Epithelial cell of proximal tubule (primary cell): ENCODE measurements around the gene FRAS1. TPM values are rescaled to one million over a fixed set of nuclear protein-coding genes. Genes with fewer than 3 reads are reported as not detected.

Experiments used
- DNase-seq: peaks from one replicate; pipeline ENCODE4 v3.0.0-alpha.2; 2011; ENCODE audit warnings: low read depth
- H3K4me3 ChIP-seq: 2 replicates; pipeline ENCODE4 v1.5.1; 2011; ENCODE audit warnings: low read depth, mild to moderate bottlenecking, low read length
- total RNA-seq: library from RNA; depleted of rRNA; stranded (reverse); fragments of >200 nt; gene quantifications from 2 replicates; pipeline ENCODE4 v1.2.3, GENCODE V29; 2015
- TF ChIP-seq, protein P1 (sequence below): conservative IDR thresholded peaks from 2 replicates; pipeline ENCODE4 v1.5.1; 2012; ENCODE audit warnings: low read depth, mild to moderate bottlenecking, low read length

Gene FRAS1
- total RNA-seq, 1 donor from 2014 or later, result 9.1 TPM

DNA sequence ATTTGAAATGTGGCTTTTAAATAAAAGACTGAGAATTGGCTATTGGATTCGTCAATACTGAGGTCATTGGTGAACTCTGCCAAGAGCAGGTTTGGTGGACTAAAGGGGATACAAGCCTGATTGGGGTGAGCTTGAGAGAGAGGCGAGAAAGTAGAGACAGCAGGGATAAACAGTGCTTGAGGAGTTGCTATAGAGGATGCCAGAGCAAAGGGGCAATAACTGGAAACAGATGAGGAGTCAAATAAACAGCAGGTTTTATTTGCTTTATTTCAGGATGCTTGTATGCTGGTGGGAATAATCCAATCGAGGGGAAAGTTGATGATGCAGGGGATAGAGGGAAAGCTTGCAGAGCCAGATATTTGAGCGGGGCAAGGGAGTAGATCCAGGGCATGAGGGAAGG is 470.4 kb downstream of the FRAS1 start:
- no peak overlapping the region for H3K4me3 ChIP-seq
- DNase-seq, result no peak
- TF ChIP-seq, protein P1, sequence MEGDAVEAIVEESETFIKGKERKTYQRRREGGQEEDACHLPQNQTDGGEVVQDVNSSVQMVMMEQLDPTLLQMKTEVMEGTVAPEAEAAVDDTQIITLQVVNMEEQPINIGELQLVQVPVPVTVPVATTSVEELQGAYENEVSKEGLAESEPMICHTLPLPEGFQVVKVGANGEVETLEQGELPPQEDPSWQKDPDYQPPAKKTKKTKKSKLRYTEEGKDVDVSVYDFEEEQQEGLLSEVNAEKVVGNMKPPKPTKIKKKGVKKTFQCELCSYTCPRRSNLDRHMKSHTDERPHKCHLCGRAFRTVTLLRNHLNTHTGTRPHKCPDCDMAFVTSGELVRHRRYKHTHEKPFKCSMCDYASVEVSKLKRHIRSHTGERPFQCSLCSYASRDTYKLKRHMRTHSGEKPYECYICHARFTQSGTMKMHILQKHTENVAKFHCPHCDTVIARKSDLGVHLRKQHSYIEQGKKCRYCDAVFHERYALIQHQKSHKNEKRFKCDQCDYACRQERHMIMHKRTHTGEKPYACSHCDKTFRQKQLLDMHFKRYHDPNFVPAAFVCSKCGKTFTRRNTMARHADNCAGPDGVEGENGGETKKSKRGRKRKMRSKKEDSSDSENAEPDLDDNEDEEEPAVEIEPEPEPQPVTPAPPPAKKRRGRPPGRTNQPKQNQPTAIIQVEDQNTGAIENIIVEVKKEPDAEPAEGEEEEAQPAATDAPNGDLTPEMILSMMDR, result no peak

DNA sequence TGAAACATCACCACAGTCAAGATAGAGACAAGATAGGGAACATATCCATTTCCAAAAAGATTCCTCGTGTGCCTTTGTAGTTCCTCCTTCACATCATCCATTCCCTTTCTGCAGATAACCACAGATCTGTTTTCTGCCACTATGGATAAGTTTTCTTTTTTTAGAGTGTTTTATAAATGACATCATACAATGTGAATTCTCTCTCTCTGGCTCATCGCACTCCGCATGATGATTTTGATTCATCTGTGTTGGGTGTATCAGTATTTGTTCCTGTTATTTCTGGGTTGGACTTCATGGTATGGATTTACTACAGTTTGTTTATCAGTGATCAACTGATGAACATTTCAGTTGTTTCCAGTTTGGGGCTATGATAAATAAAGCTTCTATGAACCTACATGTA is 471.2 kb downstream of the FRAS1 start:
- no peak overlapping the region for H3K4me3 ChIP-seq
- no peak for DNase-seq
- TF ChIP-seq, protein P1, result no peak

DNA sequence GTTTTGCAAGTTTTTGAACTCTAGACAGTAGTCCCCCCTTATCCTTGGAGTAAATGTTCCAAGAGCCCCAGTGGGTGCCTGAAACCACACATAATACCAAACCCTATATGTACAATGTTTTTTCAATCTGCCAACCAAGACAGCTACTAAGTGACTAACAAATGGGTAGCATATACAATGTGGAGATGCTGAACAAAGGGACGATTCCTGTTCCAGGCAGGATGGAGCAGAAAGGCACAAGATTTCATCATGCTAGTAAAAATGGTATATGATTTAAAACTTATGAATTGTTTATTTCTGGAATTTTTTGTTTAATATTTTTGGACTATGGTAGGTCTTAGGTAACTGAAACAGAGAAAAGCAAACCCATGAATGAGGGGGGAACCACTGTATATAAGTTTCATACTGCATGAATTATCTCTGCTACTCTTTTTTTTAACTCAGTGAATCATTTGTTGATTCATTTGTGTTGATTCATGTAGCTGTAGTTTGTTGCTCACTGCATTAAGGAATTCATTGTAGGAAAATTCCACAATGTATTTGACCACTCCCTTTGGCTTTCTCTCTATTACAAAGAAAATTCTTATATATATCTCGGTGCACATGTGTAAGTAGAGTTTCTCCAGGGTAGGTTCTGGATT is 472.6 kb downstream of the FRAS1 start:
- TF ChIP-seq, protein P1, result no peak
- DNase-seq, result no peak
- H3K4me3 ChIP-seq, result no peak overlapping the region

DNA sequence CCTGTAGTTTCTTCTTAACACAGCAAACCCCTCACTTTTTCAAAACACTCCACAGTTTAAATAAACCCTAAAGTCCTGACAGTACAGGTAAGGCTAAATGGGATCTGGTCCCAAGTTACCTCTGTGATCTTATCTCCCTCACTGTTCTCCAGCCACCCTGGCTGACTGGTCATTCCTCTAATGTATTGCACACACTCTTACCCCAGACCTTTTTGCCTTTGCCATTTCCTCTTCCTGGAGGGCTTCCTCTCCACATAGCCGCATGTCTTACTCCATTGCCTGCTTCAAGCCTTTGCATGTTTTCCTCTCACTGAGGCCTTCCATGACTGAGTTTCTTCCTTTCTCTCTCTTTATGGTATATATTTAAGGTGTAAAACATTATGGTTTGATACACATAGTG is 474.9 kb downstream of the FRAS1 start:
- no peak overlapping the region for H3K4me3 ChIP-seq
- DNase-seq, result no peak
- TF ChIP-seq, protein P1, result no peak

DNA sequence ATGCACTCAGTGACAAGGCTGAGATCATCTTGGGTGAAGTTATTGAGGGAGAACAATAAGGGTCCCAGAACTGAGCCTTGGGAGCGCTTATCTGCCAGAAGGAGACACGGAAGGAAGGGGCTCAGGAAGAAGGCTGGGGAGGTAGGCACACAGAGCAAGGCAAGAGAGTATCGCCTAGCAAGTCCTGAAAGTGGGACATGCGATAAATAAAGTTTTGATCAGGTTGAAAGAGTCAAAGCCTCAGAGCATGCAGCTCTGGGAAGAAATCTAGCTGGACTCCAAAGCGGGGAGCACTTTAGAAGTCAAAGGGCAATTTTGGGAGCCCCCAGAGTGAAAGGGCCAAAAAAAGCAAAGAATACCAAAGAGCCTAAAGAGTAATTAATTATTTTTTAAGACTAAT is 476.7 kb downstream of the FRAS1 start:
- no peak overlapping the region for H3K4me3 ChIP-seq
- TF ChIP-seq, protein P1, result no peak
- DNase-seq, result no peak

GRCh38 chr4:78534286-78534955 is 477.3 kb downstream of the FRAS1 start:
- DNase-seq, result no peak
- TF ChIP-seq, protein P1, result no peak

DNA sequence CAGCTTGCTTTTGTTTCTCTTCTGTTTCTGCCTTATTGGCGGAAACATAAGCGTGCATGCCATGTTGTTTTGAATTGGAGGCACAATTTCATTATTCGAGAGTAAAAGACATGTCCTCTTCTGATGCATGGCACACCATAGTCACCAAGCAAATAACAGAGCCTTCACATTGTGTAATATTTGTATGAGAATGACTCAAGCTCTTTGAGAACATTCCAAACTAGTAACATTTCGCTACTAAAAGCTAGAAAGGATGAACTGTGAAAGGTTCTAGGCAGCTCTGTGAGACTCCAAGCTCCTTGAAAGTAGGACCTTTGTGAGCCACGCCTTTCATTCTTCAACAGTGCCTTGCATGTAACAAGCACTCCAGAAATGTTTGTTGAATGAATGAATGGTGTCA is 485.2 kb downstream of the FRAS1 start:
- TF ChIP-seq, protein P1, result no peak
- H3K4me3 ChIP-seq, result no peak overlapping the region
- DNase-seq, result no peak

More at GRCh38 chr4:78534286-78534955, 477.3 kb downstream of the FRAS1 start:
- no peak overlapping the region for H3K4me3 ChIP-seq
